Neural progenitor cell (in vitro differentiated cells): Measurements from ENCODE around the gene CNGA1. TPM values are rescaled to one million over a fixed set of nuclear protein-coding genes. Genes with fewer than 3 reads are reported as not detected.

Experiments used
- DNase-seq: peaks from one replicate; pipeline ENCODE4 v3.0.0-alpha.2; 2016; ENCODE audit warnings: low spot score
- H2AFZ ChIP-seq: fragments of 200-600 bp; sonication (generic); replicated peaks from 2 replicates; pipeline ENCODE4 v1.6.1; 2016; ENCODE audit warnings: antibody characterized with exemption
- H3F3A ChIP-seq: fragments of 200-600 bp; sonication (generic); 2 replicates; pipeline ENCODE4 v1.6.1; 2016; ENCODE audit warnings: antibody characterized with exemption, low read depth
- H3K27ac ChIP-seq: fragments of 200-600 bp; sonication (generic); 2 replicates; pipeline ENCODE4 v1.5.1; 2016; ENCODE audit warnings: mild to moderate bottlenecking
- H3K27me3 ChIP-seq: fragments of 200-600 bp; sonication (generic); 2 replicates; pipeline ENCODE4 v1.6.1; 2016; ENCODE audit warnings: mild to moderate bottlenecking, moderate library complexity
- H3K36me3 ChIP-seq: fragments of 200-600 bp; sonication (generic); 2 replicates; pipeline ENCODE4 v1.5.1; 2016
- H3K4me1 ChIP-seq: fragments of 200-600 bp; sonication (generic); 2 replicates; pipeline ENCODE4 v1.6.1; 2016; ENCODE audit warnings: mixed run types
- H3K4me2 ChIP-seq: fragments of 200-600 bp; sonication (generic); 2 replicates; pipeline ENCODE4 v1.6.1; 2016
- H3K4me3 ChIP-seq: fragments of 200-600 bp; sonication (generic); 2 replicates; pipeline ENCODE4 v1.5.1; 2016
- H3K79me2 ChIP-seq: fragments of 200-600 bp; sonication (generic); 2 replicates; pipeline ENCODE4 v1.6.1; 2016; ENCODE audit warnings: low read depth
- H3K9ac ChIP-seq: fragments of 200-600 bp; sonication (generic); 2 replicates; pipeline ENCODE4 v1.6.1; 2016
- H3K9me3 ChIP-seq: fragments of 200-600 bp; sonication (generic); 2 replicates; pipeline ENCODE4 v1.5.1; 2016; ENCODE audit warnings: low read depth
- H4K20me1 ChIP-seq: fragments of 200-600 bp; sonication (generic); 2 replicates; pipeline ENCODE4 v1.6.1; 2016; ENCODE audit warnings: low read depth
- H3K27ac Mint-ChIP-seq: 3 replicates; pipeline ENCODE4 v1.8.0; 2021; ENCODE audit warnings: mixed read lengths
- H3K27me3 Mint-ChIP-seq: 2 replicates; pipeline ENCODE4 v1.8.0; 2022; ENCODE audit warnings: low read depth, mild to moderate bottlenecking, inconsistent platforms, moderate library complexity, mixed read lengths; ENCODE audit not compliant: insufficient read depth
- H3K36me3 Mint-ChIP-seq: 3 replicates; pipeline ENCODE4 v1.8.0; 2021; ENCODE audit warnings: mixed read lengths
- H3K4me1 Mint-ChIP-seq: 3 replicates; pipeline ENCODE4 v1.8.0; 2021; ENCODE audit warnings: mixed read lengths
- H3K4me3 Mint-ChIP-seq: 3 replicates; pipeline ENCODE4 v1.8.0; 2021; ENCODE audit warnings: mild to moderate bottlenecking, moderate library complexity, mixed read lengths
- H3K9me3 Mint-ChIP-seq: 3 replicates; pipeline ENCODE4 v1.8.0; 2020; ENCODE audit warnings: mixed read lengths
- EZH2 ChIP-seq: fragments of 200-600 bp; sonication (generic); IDR thresholded peaks from 2 replicates; pipeline ENCODE4 v1.6.1; 2017; ENCODE audit warnings: antibody characterized with exemption, mild to moderate bottlenecking, moderate library complexity
- EZH2phosphoT487 ChIP-seq: fragments of 200-600 bp; sonication (generic); IDR thresholded peaks from 2 replicates; pipeline ENCODE4 v1.6.1; 2017; ENCODE audit warnings: antibody characterized with exemption
- total RNA-seq: library from RNA; depleted of rRNA; stranded (reverse); fragments of >200 nt; gene quantifications from 2 replicates; pipeline ENCODE4 v1.2.3, GENCODE V29; 2015; ENCODE audit warnings: low replicate concordance
- TF ChIP-seq, protein P1 (sequence below): fragments of 200-600 bp; sonication (generic); IDR thresholded peaks from 2 replicates; pipeline ENCODE4 v1.5.1; 2017; ENCODE audit warnings: antibody characterized with exemption, mild to moderate bottlenecking

Gene CNGA1
- total RNA-seq, 1 donor from 2014 or later = 0.37 TPM

DNA sequence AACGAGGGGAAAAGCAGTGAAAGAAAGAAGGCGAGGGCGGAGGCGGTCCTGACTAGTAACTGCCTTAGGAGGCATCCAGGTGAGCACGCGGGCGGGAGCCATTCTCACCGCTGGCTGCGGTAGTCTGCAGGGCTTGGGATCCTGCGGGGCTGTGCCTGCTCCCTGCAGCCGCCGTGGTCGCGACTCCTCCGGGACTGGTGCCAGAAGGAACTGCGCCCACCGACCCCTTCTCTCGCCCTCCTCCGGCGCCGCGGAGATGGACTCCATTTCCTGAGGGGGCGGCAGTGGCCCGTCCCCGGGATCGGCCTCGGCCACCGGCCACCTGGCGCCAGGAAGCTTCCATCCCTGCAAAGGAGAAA lies 102.6 kb downstream of the CNGA1 start:
- Mint-ChIP-seq H3K27me3 (no peaks in the 10 kb centered on the region), H3K4me1 (peaks cover 16% of the 10 kb centered on the region), H3K4me3 (peak overlapping the region; percentile 93), H3K9me3 (peaks cover 10% of the 10 kb centered on the region), H3K36me3 (peaks cover 25% of the 10 kb centered on the region), H3K27ac (no peak overlapping the region)
- no peaks in the 10 kb centered on the region for H4K20me1 ChIP-seq
- H3K9ac ChIP-seq = peak overlapping the region; percentile 31
- H3K4me1 ChIP-seq = peaks cover 9% of the 10 kb centered on the region
- H3K9me3 ChIP-seq = no peaks in the 10 kb centered on the region
- peak overlapping the region; percentile 89 for H3K4me2 ChIP-seq
- H3K27me3 ChIP-seq = peaks cover 6% of the 10 kb centered on the region
- H3F3A ChIP-seq = no peaks in the 10 kb centered on the region
- peak overlapping the region; percentile 86 for H3K4me3 ChIP-seq
- H2AFZ ChIP-seq = peak overlapping the region; percentile 71
- TF ChIP-seq EZH2phosphoT487 (no peak), EZH2 (no peak)
- TF ChIP-seq, protein P1, sequence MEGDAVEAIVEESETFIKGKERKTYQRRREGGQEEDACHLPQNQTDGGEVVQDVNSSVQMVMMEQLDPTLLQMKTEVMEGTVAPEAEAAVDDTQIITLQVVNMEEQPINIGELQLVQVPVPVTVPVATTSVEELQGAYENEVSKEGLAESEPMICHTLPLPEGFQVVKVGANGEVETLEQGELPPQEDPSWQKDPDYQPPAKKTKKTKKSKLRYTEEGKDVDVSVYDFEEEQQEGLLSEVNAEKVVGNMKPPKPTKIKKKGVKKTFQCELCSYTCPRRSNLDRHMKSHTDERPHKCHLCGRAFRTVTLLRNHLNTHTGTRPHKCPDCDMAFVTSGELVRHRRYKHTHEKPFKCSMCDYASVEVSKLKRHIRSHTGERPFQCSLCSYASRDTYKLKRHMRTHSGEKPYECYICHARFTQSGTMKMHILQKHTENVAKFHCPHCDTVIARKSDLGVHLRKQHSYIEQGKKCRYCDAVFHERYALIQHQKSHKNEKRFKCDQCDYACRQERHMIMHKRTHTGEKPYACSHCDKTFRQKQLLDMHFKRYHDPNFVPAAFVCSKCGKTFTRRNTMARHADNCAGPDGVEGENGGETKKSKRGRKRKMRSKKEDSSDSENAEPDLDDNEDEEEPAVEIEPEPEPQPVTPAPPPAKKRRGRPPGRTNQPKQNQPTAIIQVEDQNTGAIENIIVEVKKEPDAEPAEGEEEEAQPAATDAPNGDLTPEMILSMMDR = peak; percentile 26
- peaks cover 51% of the 10 kb centered on the region for H3K79me2 ChIP-seq
- peak; percentile 63 for DNase-seq
- peaks cover 4% of the 10 kb centered on the region for H3K36me3 ChIP-seq
- H3K27ac ChIP-seq = no peak overlapping the region

DNA sequence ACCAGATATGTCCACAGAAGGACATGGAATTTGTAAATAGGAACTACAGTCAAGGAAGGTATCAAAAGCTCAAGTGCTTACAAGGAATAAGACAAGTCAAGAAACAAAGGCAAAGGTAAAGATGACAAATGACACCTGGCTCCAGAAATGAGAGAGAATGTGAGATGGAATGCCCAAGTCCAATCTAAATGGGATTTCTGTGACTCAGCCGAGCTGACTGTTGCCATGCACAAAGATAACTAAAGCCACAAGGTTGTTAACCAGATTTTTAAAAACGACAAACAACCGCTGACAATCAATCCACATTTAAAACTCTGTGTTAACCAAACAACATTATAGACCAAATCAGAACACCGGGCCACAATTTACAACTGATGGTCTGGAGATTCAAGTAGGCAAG lies 103.2 kb downstream of the CNGA1 start:
- Histone ChIP-seq H3K27ac (no peak overlapping the region), H3K9ac (peak overlapping the region; percentile 31), H3K4me3 (peak overlapping the region; percentile 86), H3K9me3 (no peaks in the 10 kb centered on the region), H3F3A (no peaks in the 10 kb centered on the region), H4K20me1 (peaks cover under 1% of the 10 kb centered on the region), H3K36me3 (peaks cover 4% of the 10 kb centered on the region), H3K4me1 (peaks cover 9% of the 10 kb centered on the region), H3K79me2 (peaks cover 53% of the 10 kb centered on the region), H3K4me2 (peak overlapping the region; percentile 89), H2AFZ (peak overlapping the region; percentile 71), H3K27me3 (peaks cover 6% of the 10 kb centered on the region)
- H3K27ac Mint-ChIP-seq = no peak overlapping the region
- DNase-seq = peak; percentile 7
- H3K36me3 Mint-ChIP-seq = peaks cover 27% of the 10 kb centered on the region
- TF ChIP-seq, protein P1 = no peak
- no peak for TF ChIP-seq EZH2
- TF ChIP-seq EZH2phosphoT487 = no peak
- peaks cover 16% of the 10 kb centered on the region for H3K4me1 Mint-ChIP-seq
- peaks cover 5% of the 10 kb centered on the region for H3K9me3 Mint-ChIP-seq
- no peaks in the 10 kb centered on the region for H3K27me3 Mint-ChIP-seq
- H3K4me3 Mint-ChIP-seq = peak overlapping the region; percentile 93

DNA sequence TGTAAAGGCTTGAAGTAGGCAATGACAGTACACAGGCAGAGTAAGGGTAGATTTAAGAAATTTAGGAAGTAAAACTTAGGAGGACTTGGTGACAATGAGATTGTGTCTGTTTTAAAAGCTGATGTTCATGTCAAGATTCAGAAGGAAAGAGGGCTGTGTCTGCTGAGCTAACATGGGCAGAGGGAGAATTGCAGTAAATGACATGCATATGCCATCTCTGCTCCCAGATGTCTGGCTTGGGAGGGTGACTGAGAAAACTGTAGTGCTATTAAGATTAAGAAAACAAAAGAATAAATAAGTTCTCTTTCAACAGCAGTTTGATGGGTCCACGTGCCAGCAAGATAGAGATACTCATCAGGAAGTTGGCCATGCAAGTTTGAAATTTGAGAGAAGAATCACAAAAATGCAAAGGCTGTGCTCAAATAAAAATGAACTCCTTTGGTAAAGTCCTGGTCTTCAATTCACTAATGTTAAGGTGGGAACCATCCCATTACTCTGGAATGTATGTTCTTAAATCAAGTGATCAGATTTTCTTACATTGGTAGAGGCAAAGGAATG lies 109.3 kb downstream of the CNGA1 start:
- Histone ChIP-seq H3K9ac (no peak overlapping the region), H3K9me3 (no peaks in the 10 kb centered on the region), H3K79me2 (peaks cover 58% of the 10 kb centered on the region), H3K4me1 (no peaks in the 10 kb centered on the region), H3K4me3 (no peak overlapping the region), H2AFZ (no peak overlapping the region), H3K4me2 (no peak overlapping the region), H3K36me3 (peaks cover 4% of the 10 kb centered on the region), H3K27ac (no peak overlapping the region), H3F3A (no peaks in the 10 kb centered on the region), H4K20me1 (peaks cover 17% of the 10 kb centered on the region), H3K27me3 (no peaks in the 10 kb centered on the region)
- TF ChIP-seq, protein P1 = no peak
- TF ChIP-seq EZH2 (no peak), EZH2phosphoT487 (no peak)
- no peak for DNase-seq
- Mint-ChIP-seq H3K4me3 (no peak overlapping the region), H3K4me1 (peaks cover 5% of the 10 kb centered on the region), H3K27ac (no peak overlapping the region), H3K27me3 (no peaks in the 10 kb centered on the region), H3K9me3 (no peaks in the 10 kb centered on the region), H3K36me3 (peaks cover 30% of the 10 kb centered on the region)
